Uterus (tissue), 2 donors: ENCODE data around the gene ACMSD.

Experiments
- POLR2A ChIP-seq, 2 donors: fragments of 450-650 bp; IDR thresholded peaks; one replicate each; pipeline ENCODE4 v1.6.1; 2016; ENCODE audit warnings: antibody characterized with exemption in 2 of 2, mild to moderate bottlenecking in 1 of 2, moderate library complexity in 1 of 2
- TF ChIP-seq, protein P1 (sequence below), 4 experiments: fragments of 200-600 bp in 2 of 4; fragments of 450-650 bp in 2 of 4; sonication (generic) in 2 of 4; IDR thresholded peaks; one replicate each; pipeline ENCODE4 v1.5.1; 2016 to 2019; ENCODE audit warnings: antibody characterized with exemption in 4 of 4, mild to moderate bottlenecking in 2 of 4, moderate library complexity in 1 of 4

DNA sequence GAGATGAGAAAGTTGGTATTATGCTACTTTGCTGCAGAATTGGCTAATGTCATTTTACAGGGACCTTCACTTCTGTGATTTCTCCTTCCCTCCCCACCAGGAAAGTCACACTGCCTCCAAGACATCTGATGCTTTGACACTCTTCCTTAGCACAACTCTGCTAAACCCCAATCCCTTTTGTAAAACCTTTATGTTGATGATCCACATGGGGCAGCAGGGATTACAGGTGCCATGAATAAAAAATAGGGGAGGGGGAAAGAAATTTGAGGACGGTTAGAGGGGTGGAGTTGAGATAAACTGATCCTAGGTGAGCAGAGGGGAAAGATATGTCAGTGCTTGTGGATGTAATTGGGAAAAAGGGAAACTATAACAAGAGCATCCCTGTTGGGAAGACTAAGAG lies 106.6 kb downstream of the ACMSD start:
- TF ChIP-seq, protein P1, sequence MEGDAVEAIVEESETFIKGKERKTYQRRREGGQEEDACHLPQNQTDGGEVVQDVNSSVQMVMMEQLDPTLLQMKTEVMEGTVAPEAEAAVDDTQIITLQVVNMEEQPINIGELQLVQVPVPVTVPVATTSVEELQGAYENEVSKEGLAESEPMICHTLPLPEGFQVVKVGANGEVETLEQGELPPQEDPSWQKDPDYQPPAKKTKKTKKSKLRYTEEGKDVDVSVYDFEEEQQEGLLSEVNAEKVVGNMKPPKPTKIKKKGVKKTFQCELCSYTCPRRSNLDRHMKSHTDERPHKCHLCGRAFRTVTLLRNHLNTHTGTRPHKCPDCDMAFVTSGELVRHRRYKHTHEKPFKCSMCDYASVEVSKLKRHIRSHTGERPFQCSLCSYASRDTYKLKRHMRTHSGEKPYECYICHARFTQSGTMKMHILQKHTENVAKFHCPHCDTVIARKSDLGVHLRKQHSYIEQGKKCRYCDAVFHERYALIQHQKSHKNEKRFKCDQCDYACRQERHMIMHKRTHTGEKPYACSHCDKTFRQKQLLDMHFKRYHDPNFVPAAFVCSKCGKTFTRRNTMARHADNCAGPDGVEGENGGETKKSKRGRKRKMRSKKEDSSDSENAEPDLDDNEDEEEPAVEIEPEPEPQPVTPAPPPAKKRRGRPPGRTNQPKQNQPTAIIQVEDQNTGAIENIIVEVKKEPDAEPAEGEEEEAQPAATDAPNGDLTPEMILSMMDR (IDR thresholded peaks at IDR 0.05): no peak
- no peak for TF ChIP-seq POLR2A (IDR thresholded peaks at IDR 0.05)
